Medulla oblongata (tissue), 1 donor: ENCODE results near the gene NDST3.

Source experiments
- DNase-seq: peaks from one replicate; pipeline ENCODE4 v3.0.0-alpha.2; 2015; ENCODE audit errors: extremely low spot score

NDST3 gene

GRCh38 chr4:118034053-118034785 lies at the start of gene NDST3:
NDST3 (plus strand) TSS chr4:118034486; CDS start chr4:118053911, 19,425 bp downstream.
- peak; percentile 91 for DNase-seq

GRCh38 chr4:117986321-117986720 lies 48.0 kb upstream of the NDST3 start:
- no peak for DNase-seq

- DNase-seq, result no peak
Measured at GRCh38 chr4:117987464-117987863, 46.8 kb upstream of the NDST3 start.

- DNase-seq, result no peak
Measured at GRCh38 chr4:117996891-117997290, 37.4 kb upstream of the NDST3 start.

GRCh38 chr4:118004088-118004487 lies 30.2 kb upstream of the NDST3 start:
- no peak for DNase-seq

GRCh38 chr4:118005883-118006282 lies 28.4 kb upstream of the NDST3 start:
- DNase-seq, result no peak

GRCh38 chr4:118012142-118012541 lies 22.1 kb upstream of the NDST3 start:
- DNase-seq, result no peak

- DNase-seq, result no peak
Measured at GRCh38 chr4:118014831-118015230, 19.5 kb upstream of the NDST3 start.

GRCh38 chr4:118018381-118019145 lies 15.7 kb upstream of the NDST3 start:
- no peak for DNase-seq

GRCh38 chr4:118026806-118027205 lies 7.5 kb upstream of the NDST3 start:
- no peak for DNase-seq

GRCh38 chr4:118029224-118029623 lies 5.1 kb upstream of the NDST3 start:
- DNase-seq, result no peak

GRCh38 chr4:118032691-118033090 lies 1.6 kb upstream of the NDST3 start:
- no peak for DNase-seq

GRCh38 chr4:118033148-118034052 lies 886 bp upstream of the NDST3 start:
- peak; percentile 25 for DNase-seq

GRCh38 chr4:118035309-118035708 lies 1.0 kb downstream of the NDST3 start:
- no peak for DNase-seq

GRCh38 chr4:118036336-118036735 lies 2.0 kb downstream of the NDST3 start:
- DNase-seq, result no peak

- no peak for DNase-seq
Measured at GRCh38 chr4:118037955-118038354, 3.7 kb downstream of the NDST3 start.

- no peak for DNase-seq
Measured at GRCh38 chr4:118046323-118046722, 12.0 kb downstream of the NDST3 start.

GRCh38 chr4:118047043-118047442 lies 12.8 kb downstream of the NDST3 start:
- no peak for DNase-seq

GRCh38 chr4:118058955-118059354 lies 24.7 kb downstream of the NDST3 start:
- DNase-seq, result no peak

GRCh38 chr4:118059397-118059796 lies 25.1 kb downstream of the NDST3 start:
- DNase-seq, result no peak

GRCh38 chr4:118076958-118077766 lies 42.9 kb downstream of the NDST3 start:
- DNase-seq, result no peak
